ENCODE measurements around the gene ARHGAP22. TPM values are rescaled to one million over a fixed set of nuclear protein-coding genes. Genes with fewer than 3 reads are reported as not detected.

Gene ARHGAP22
- total RNA-seq, 2 donors from 2014 or later, result 1.8 to 5.7 TPM

GRCh38 chr10:48623009-48623408 lies 18.1 kb upstream of the ARHGAP22 start:
- no peaks in the 10 kb centered on the region for H3K36me3 ChIP-seq
- H3K9me3 ChIP-seq, result no peaks in the 10 kb centered on the region
- no peak for DNase-seq (ENCODE audit: low spot score)
- no peaks in the 10 kb centered on the region for H3K27me3 ChIP-seq
- TF ChIP-seq CTCF (IDR thresholded peaks at IDR 0.05), result no peak
- H3K27ac ChIP-seq, result no peak overlapping the region
- no peaks in the 10 kb centered on the region for H3K4me1 ChIP-seq
- no peak overlapping the region for H3K4me3 ChIP-seq

- no peak overlapping the region for H3K4me3 ChIP-seq
- no peak for DNase-seq (ENCODE audit: low spot score)
- H3K27ac ChIP-seq, result no peak overlapping the region
- H3K36me3 ChIP-seq, result no peaks in the 10 kb centered on the region
- no peak for TF ChIP-seq CTCF (IDR thresholded peaks at IDR 0.05)
- no peaks in the 10 kb centered on the region for H3K4me1 ChIP-seq
- H3K27me3 ChIP-seq, result no peaks in the 10 kb centered on the region
- peaks cover 0 to 7% of the 10 kb centered on the region in 2 donors for H3K9me3 ChIP-seq
Measured at GRCh38 chr10:48620719-48621118, 15.8 kb upstream of the ARHGAP22 start.

GRCh38 chr10:48616436-48616835 lies 11.6 kb upstream of the ARHGAP22 start:
- no peak overlapping the region for H3K4me3 ChIP-seq
- no peak for DNase-seq (ENCODE audit: low spot score)
- TF ChIP-seq CTCF (IDR thresholded peaks at IDR 0.05), result no peak
- no peak overlapping the region for H3K27ac ChIP-seq
- peaks cover 0 to 7% of the 10 kb centered on the region in 2 donors for H3K9me3 ChIP-seq
- no peaks in the 10 kb centered on the region for H3K4me1 ChIP-seq
- H3K27me3 ChIP-seq, result no peaks in the 10 kb centered on the region
- H3K36me3 ChIP-seq, result no peaks in the 10 kb centered on the region

GRCh38 chr10:48614481-48615390 lies 9.9 kb upstream of the ARHGAP22 start:
- TF ChIP-seq CTCF (IDR thresholded peaks at IDR 0.05), result peak in 1 of 2 donors; percentile 27
- DNase-seq (ENCODE audit: low spot score), result no peak
- H3K27me3 ChIP-seq, result no peaks in the 10 kb centered on the region
- H3K4me3 ChIP-seq, result no peak overlapping the region
- peaks cover 0 to 7% of the 10 kb centered on the region in 2 donors for H3K9me3 ChIP-seq
- H3K27ac ChIP-seq, result no peak overlapping the region
- H3K36me3 ChIP-seq, result no peaks in the 10 kb centered on the region
- H3K4me1 ChIP-seq, result no peaks in the 10 kb centered on the region

GRCh38 chr10:48613016-48613415 lies 8.1 kb upstream of the ARHGAP22 start:
- H3K27ac ChIP-seq, result no peak overlapping the region
- DNase-seq (ENCODE audit: low spot score), result no peak
- no peaks in the 10 kb centered on the region for H3K4me1 ChIP-seq
- no peak overlapping the region for H3K4me3 ChIP-seq
- no peaks in the 10 kb centered on the region for H3K36me3 ChIP-seq
- no peak for TF ChIP-seq CTCF (IDR thresholded peaks at IDR 0.05)
- no peaks in the 10 kb centered on the region for H3K27me3 ChIP-seq
- H3K9me3 ChIP-seq, result peaks cover 0 to 7% of the 10 kb centered on the region in 2 donors

All from right atrium auricular region (tissue), 2 donors.